HUDEP-2 (cell line): ENCODE results near the gene GLCE.
"Not testable (repeated sequence)": the region's sequence is repeated elsewhere in the genome, so short reads cannot be mapped to it uniquely, and the experiment has no call there.

Experiments
- DNase-seq, 76 experiments: peaks; one replicate each; lab custom pipeline; 2025; ENCODE audit not compliant: unreplicated experiment in 76 of 76; lab: John Stamatoyannopoulos, UW

Gene GLCE

GRCh38 chr15:69134791-69135190 is 25.6 kb upstream of the GLCE start:
- DNase-seq, result no peak

GRCh38 chr15:69135499-69135898 is 24.9 kb upstream of the GLCE start:
- DNase-seq, result no peak

GRCh38 chr15:69138963-69139362 is 21.5 kb upstream of the GLCE start:
- DNase-seq, result no peak

- no peak for DNase-seq
Observed at GRCh38 chr15:69140306-69140705, 20.1 kb upstream of the GLCE start.

GRCh38 chr15:69141286-69141701 is 19.1 kb upstream of the GLCE start:
- no peak for DNase-seq

- no peak for DNase-seq
Observed at GRCh38 chr15:69141833-69142232, 18.6 kb upstream of the GLCE start.

GRCh38 chr15:69143756-69144436 is 16.5 kb upstream of the GLCE start:
- no peak for DNase-seq

GRCh38 chr15:69144530-69144929 is 15.9 kb upstream of the GLCE start:
- DNase-seq, result no peak

- DNase-seq, result no peak
Observed at GRCh38 chr15:69145149-69145693, 15.2 kb upstream of the GLCE start.

GRCh38 chr15:69145694-69146492 is 14.5 kb upstream of the GLCE start:
- DNase-seq, result no peak

- DNase-seq, result no peak
Observed at GRCh38 chr15:69146724-69147435, 13.6 kb upstream of the GLCE start.

- no peak for DNase-seq
Observed at GRCh38 chr15:69148465-69148864, 12.0 kb upstream of the GLCE start.

GRCh38 chr15:69149163-69149562 is 11.3 kb upstream of the GLCE start:
- DNase-seq, result no peak

GRCh38 chr15:69149803-69150202 is 10.6 kb upstream of the GLCE start:
- DNase-seq, result no peak

- no peak for DNase-seq
Observed at GRCh38 chr15:69150336-69150735, 10.1 kb upstream of the GLCE start.

GRCh38 chr15:69150841-69151240 is 9.6 kb upstream of the GLCE start:
- DNase-seq, result no peak

GRCh38 chr15:69153046-69153445 is 7.4 kb upstream of the GLCE start:
- no peak for DNase-seq

- not testable (repeated sequence) for DNase-seq
Observed at GRCh38 chr15:69153587-69153986, 6.8 kb upstream of the GLCE start.

GRCh38 chr15:69154078-69154477 is 6.4 kb upstream of the GLCE start:
- DNase-seq, result no peak

GRCh38 chr15:69154684-69155083 is 5.8 kb upstream of the GLCE start:
- no peak for DNase-seq

GRCh38 chr15:69156736-69157381 is 3.6 kb upstream of the GLCE start:
- DNase-seq, result no peak
